Spinal cord (tissue), 10 donors: ENCODE results near the gene SAMSN1. TPM values are rescaled to one million over a fixed set of nuclear protein-coding genes. Genes with fewer than 3 reads are reported as not detected.
A peak's percentile ranks its signal among the peaks of the same experiment; 100 is the strongest.

ENCODE experiments used
- DNase-seq, 6 donors: peaks; one replicate each; pipeline versions ENCODE4 v3.0.0 to v3.0.0-alpha.2; 2013 to 2015; ENCODE audit warnings: low spot score in 6 of 6, low read depth in 4 of 6
- H3K27ac ChIP-seq: one replicate; pipeline ENCODE4 v1.5.1; 2013; ENCODE audit warnings: low read depth, low read length, control low read depth
- H3K27me3 ChIP-seq: one replicate; pipeline ENCODE4 v1.6.1; 2013; ENCODE audit warnings: low read length; ENCODE audit not compliant: control insufficient read depth, insufficient read depth
- H3K36me3 ChIP-seq: one replicate; pipeline ENCODE4 v1.6.1; 2013; ENCODE audit warnings: low read length; ENCODE audit not compliant: control insufficient read depth, insufficient read depth
- H3K4me1 ChIP-seq: one replicate; pipeline ENCODE4 v1.6.1; 2013; ENCODE audit warnings: low read length; ENCODE audit not compliant: control insufficient read depth, insufficient read depth
- H3K4me3 ChIP-seq: one replicate; pipeline ENCODE4 v1.5.1; 2013; ENCODE audit warnings: low read depth, low read length, control low read depth
- H3K9me3 ChIP-seq: one replicate; pipeline ENCODE4 v1.6.1; 2013; ENCODE audit warnings: low read length; ENCODE audit not compliant: control insufficient read depth, insufficient read depth
- WGBS: methylation state at CpG from one replicate; pipeline ENCODE4 v1.1.5; 2013; ENCODE audit warnings: missing lambda C conversion rate; ENCODE audit not compliant: insufficient coverage; 5-methylcytosine and 5-hydroxymethylcytosine counted together
- long read RNA-seq, 4 donors: transcript quantifications; one replicate each; lab custom pipeline, GENCODE V29; 2026
- polyA plus RNA-seq, 2 donors: library from polyadenylated mRNA; unstranded; fragments of 120-200 nt; gene quantifications; one replicate each; pipeline ENCODE4 v1.2.1, GENCODE V29; 2013; ENCODE audit not compliant: insufficient read length in 2 of 2
- total RNA-seq, 2 donors: library from RNA; depleted of rRNA in 1 of 2; stranded (reverse); fragments of 120-200 nt in 1 of 2; fragments of >200 nt in 1 of 2; gene quantifications; one replicate each; pipeline versions ENCODE4 v1.2.3 to v1.2.4, GENCODE V29; 2013 to 2014
- donor health status: healthy.

Gene SAMSN1
- total RNA-seq (10 to 100 TPM in 1 of 2 donors, 1 to 10 TPM in 1; 9.4 to 22.4 TPM), polyA plus RNA-seq (10 to 100 TPM in 1 of 2 donors, 1 to 10 TPM in 1; 8.5 to 15.2 TPM)
- long read RNA-seq, donor 1, partial matches to known transcripts = 0 of 3 reads
- long read RNA-seq, donor 1, other reads (novel, unspliced or antisense) = 0 of 3 reads
- long read RNA-seq, donor 2, partial matches to known transcripts = 0 of 1 reads
- long read RNA-seq, donor 2, other reads (novel, unspliced or antisense) = 0 of 1 reads
- long read RNA-seq, donor 3, partial matches to known transcripts = 0 of 2 reads
- long read RNA-seq, donor 3, other reads (novel, unspliced or antisense) = 0 of 2 reads
- long read RNA-seq, donor 4, partial matches to known transcripts = 0 of 1 reads
- long read RNA-seq, donor 4, other reads (novel, unspliced or antisense) = 0 of 1 reads

- no CpG with 5 or more reads among the region's 1 CpG for WGBS
- Histone ChIP-seq H3K4me3 (no peak within 1 kb of the TSS), H3K4me1 (no peaks in the 10 kb centered on the region), H3K36me3 (no peaks in the 10 kb centered on the region), H3K27me3 (no peaks in the 10 kb centered on the region), H3K9me3 (no peaks in the 10 kb centered on the region), H3K27ac (no peak within 1 kb of the TSS)
- DNase-seq = no peak
These were observed at the start of gene SAMSN1 for GRCh38 chr21:14545906-14546480. TSS of gene SAMSN1 (minus strand) at chr21:14546315. CDS start at chr21:14546261, 54 bp downstream.

GRCh38 chr21:14595449-14595848 lies 49.3 kb upstream of the SAMSN1 start:
- Histone ChIP-seq H3K27ac (no peak overlapping the region), H3K9me3 (no peaks in the 10 kb centered on the region), H3K27me3 (no peaks in the 10 kb centered on the region), H3K4me1 (no peaks in the 10 kb centered on the region), H3K4me3 (no peak overlapping the region), H3K36me3 (no peaks in the 10 kb centered on the region)
- no peak for DNase-seq
- no CpG with 5 or more reads among the region's 1 CpG for WGBS

- no CpG with 5 or more reads among the region's 2 CpGs for WGBS
- Histone ChIP-seq H3K9me3 (no peaks in the 10 kb centered on the region), H3K4me1 (no peaks in the 10 kb centered on the region), H3K36me3 (no peaks in the 10 kb centered on the region), H3K27ac (no peak overlapping the region), H3K27me3 (no peaks in the 10 kb centered on the region), H3K4me3 (no peak overlapping the region)
- no peak for DNase-seq
These were observed 48.9 kb upstream of the SAMSN1 start for GRCh38 chr21:14594967-14595366.

GRCh38 chr21:14593230-14593629 lies 47.1 kb upstream of the SAMSN1 start:
- H3K27ac ChIP-seq = no peak overlapping the region
- H3K9me3 ChIP-seq = no peaks in the 10 kb centered on the region
- no peaks in the 10 kb centered on the region for H3K27me3 ChIP-seq
- no peaks in the 10 kb centered on the region for H3K36me3 ChIP-seq
- no peaks in the 10 kb centered on the region for H3K4me1 ChIP-seq
- no peak for DNase-seq
- H3K4me3 ChIP-seq = no peak overlapping the region

GRCh38 chr21:14592296-14593000 lies 46.3 kb upstream of the SAMSN1 start:
- Histone ChIP-seq H3K36me3 (no peaks in the 10 kb centered on the region), H3K27ac (no peak overlapping the region), H3K4me3 (no peak overlapping the region), H3K4me1 (no peaks in the 10 kb centered on the region), H3K27me3 (no peaks in the 10 kb centered on the region), H3K9me3 (no peaks in the 10 kb centered on the region)
- no CpG with 5 or more reads among the region's 4 CpGs for WGBS
- no peak for DNase-seq

GRCh38 chr21:14591882-14592281 lies 45.8 kb upstream of the SAMSN1 start:
- DNase-seq = peak in 4 of 6 donors; percentile 22 to 69 (median 36)
- 80% methylated on average over 1 of the region's 2 CpGs for WGBS
- no peak overlapping the region for H3K4me3 ChIP-seq
- H3K4me1 ChIP-seq = no peaks in the 10 kb centered on the region
- no peaks in the 10 kb centered on the region for H3K9me3 ChIP-seq
- no peaks in the 10 kb centered on the region for H3K27me3 ChIP-seq
- no peaks in the 10 kb centered on the region for H3K36me3 ChIP-seq
- no peak overlapping the region for H3K27ac ChIP-seq

GRCh38 chr21:14591377-14591776 lies 45.3 kb upstream of the SAMSN1 start:
- no peaks in the 10 kb centered on the region for H3K27me3 ChIP-seq
- no peak overlapping the region for H3K4me3 ChIP-seq
- no peaks in the 10 kb centered on the region for H3K36me3 ChIP-seq
- no peak for DNase-seq
- H3K27ac ChIP-seq = no peak overlapping the region
- no peaks in the 10 kb centered on the region for H3K9me3 ChIP-seq
- H3K4me1 ChIP-seq = no peaks in the 10 kb centered on the region

- H3K27ac ChIP-seq = no peak overlapping the region
- no CpG with 5 or more reads among the region's 7 CpGs for WGBS
These were observed 43.9 kb upstream of the SAMSN1 start for GRCh38 chr21:14589855-14590563.

GRCh38 chr21:14587266-14587665 lies 41.2 kb upstream of the SAMSN1 start:
- Histone ChIP-seq H3K27me3 (no peaks in the 10 kb centered on the region), H3K36me3 (no peaks in the 10 kb centered on the region), H3K4me3 (no peak overlapping the region), H3K4me1 (no peaks in the 10 kb centered on the region), H3K27ac (no peak overlapping the region), H3K9me3 (no peaks in the 10 kb centered on the region)
- no peak for DNase-seq

More at GRCh38 chr21:14589855-14590563, 43.9 kb upstream of the SAMSN1 start:
- no peaks in the 10 kb centered on the region for H3K36me3 ChIP-seq
- no peaks in the 10 kb centered on the region for H3K9me3 ChIP-seq
- H3K4me1 ChIP-seq = no peaks in the 10 kb centered on the region
- no peak for DNase-seq
- no peaks in the 10 kb centered on the region for H3K27me3 ChIP-seq
- no peak overlapping the region for H3K4me3 ChIP-seq
